GM12878 (cell line): ENCODE results near the gene THAP4. TPM values are rescaled to one million over a fixed set of nuclear protein-coding genes. Genes with fewer than 3 reads are reported as not detected.

Source experiments
- ATAC-seq: fragments of 200-7000 bp; cut with Tn5 transposase; 3 replicates; pipeline ENCODE4 v1.9.1; 2020; ENCODE audit warnings: mild to moderate bottlenecking, moderate library complexity
- BruUV-seq: library from RNA; stranded (reverse); fragments of 400-500 nt; replicated peaks from 2 replicates; lab custom pipeline; 2021; lab: Mats Ljungman, UMichigan
- CTCF ChIA-PET: fragments of 300-600 bp; sonication (Branson Sonifier 250); formaldehyde crosslinking; extraction: SDS; loops from one replicate; lab custom pipeline; 2021; ENCODE audit warnings: inconsistent platforms; lab: Yijun Ruan, JAX
- POLR2A ChIA-PET: fragments of 350-600 bp; formaldehyde crosslinking; extraction: SDS; loops from one replicate; lab custom pipeline; 2021; ENCODE audit warnings: inconsistent platforms; lab: Charles Lee
- RAD21 ChIA-PET: fragments of 300-600 bp; sonication (Branson Sonifier 250); formaldehyde crosslinking; loops from one replicate; lab custom pipeline; 2023; ENCODE audit warnings: antibody characterized with exemption; ENCODE audit not compliant: unreplicated experiment; lab: Charles Lee
- SMC1A ChIA-PET: fragments of 300-600 bp; sonication (Branson Sonifier 250); formaldehyde crosslinking; loops from one replicate; lab custom pipeline; 2023; ENCODE audit not compliant: unreplicated experiment, uncharacterized antibody; lab: Charles Lee
- DNase-seq: peaks from one replicate; pipeline ENCODE4 v3.0.0-alpha.2; 2011; ENCODE audit warnings: low read depth, low spot score
- FAIRE-seq: peaks from 3 replicates; lab custom pipeline; 2011; peaks lifted over from hg19 to GRCh38; lab: Jason Lieb, UNC
- H2AFZ ChIP-seq: 2 replicates; pipeline ENCODE4 v1.6.0; 2011; ENCODE audit warnings: low read depth, low read length, control low read depth; ENCODE audit not compliant: control insufficient read depth
- H3K27ac ChIP-seq: 2 replicates; pipeline ENCODE4 v1.5.1; 2011; ENCODE audit warnings: control low read depth; ENCODE audit not compliant: control insufficient read depth, insufficient read depth
- H3K27me3 ChIP-seq, 2 experiments: replicated peaks in 1 of 2; 2 replicates each; pipeline versions ENCODE4 v1.6.0 to v1.6.1; 2011; ENCODE audit warnings: low read length in 1 of 2; ENCODE audit not compliant: control insufficient read depth in 2 of 2, insufficient read depth in 2 of 2
- H3K36me3 ChIP-seq, 2 experiments: 2 replicates each; pipeline ENCODE4 v1.5.1; 2011; ENCODE audit warnings: low read length in 1 of 2; ENCODE audit not compliant: control insufficient read depth in 2 of 2, insufficient read depth in 2 of 2
- H3K4me1 ChIP-seq: 2 replicates; pipeline ENCODE4 v1.6.1; 2011; ENCODE audit warnings: mild to moderate bottlenecking, low read length, moderate library complexity, mixed read lengths; ENCODE audit not compliant: control insufficient read depth, insufficient read depth
- H3K4me2 ChIP-seq: 2 replicates; pipeline ENCODE4 v1.6.0; 2011; ENCODE audit warnings: control low read depth; ENCODE audit not compliant: control insufficient read depth, insufficient read depth
- H3K4me3 ChIP-seq: fragments of 200-600 bp; sonication (generic); 2 replicates; pipeline ENCODE4 v1.5.1; 2016
- H3K79me2 ChIP-seq: 2 replicates; pipeline ENCODE4 v1.6.0; 2011; ENCODE audit warnings: low read length; ENCODE audit not compliant: control insufficient read depth, insufficient read depth
- H3K9ac ChIP-seq: 2 replicates; pipeline ENCODE4 v1.8.0; 2011; ENCODE audit warnings: low read length, control low read depth, mixed read lengths; ENCODE audit not compliant: control insufficient read depth, insufficient read depth
- H3K9me3 ChIP-seq: replicated peaks from 3 replicates; pipeline ENCODE4 v1.5.1; 2011; ENCODE audit warnings: mild to moderate bottlenecking, low read length; ENCODE audit not compliant: control insufficient read depth, insufficient read depth
- H4K20me1 ChIP-seq: 2 replicates; pipeline ENCODE4 v1.6.0; 2011; ENCODE audit not compliant: control insufficient read depth, insufficient read depth
- BACH1 ChIP-seq: fragments of 450-650 bp; IDR thresholded peaks from 2 replicates; pipeline ENCODE4 v1.6.1; 2017; ENCODE audit warnings: mild to moderate bottlenecking, borderline replicate concordance
- BCL3 ChIP-seq: IDR thresholded peaks from 2 replicates; pipeline ENCODE4 v1.6.1; 2011; ENCODE audit warnings: borderline replicate concordance, low read depth, mild to moderate bottlenecking, moderate library complexity, low read length; ENCODE audit not compliant: insufficient read depth, poor library complexity, severe bottlenecking
- BMI1 ChIP-seq: fragments of 450-650 bp; IDR thresholded peaks from 2 replicates; pipeline ENCODE4 v1.6.1; 2016; ENCODE audit warnings: mild to moderate bottlenecking, moderate library complexity, borderline replicate concordance
- HSF1 ChIP-seq: fragments of 150-350 bp; IDR thresholded peaks from 2 replicates; pipeline ENCODE4 v1.6.1; 2014; ENCODE audit warnings: mild to moderate bottlenecking, low read depth, low read length
- IKZF2 ChIP-seq, 2 experiments: fragments of 450-650 bp; IDR thresholded peaks; 2 replicates each; pipeline ENCODE4 v1.6.1; 2017; ENCODE audit warnings: mild to moderate bottlenecking in 2 of 2, moderate library complexity in 2 of 2
- JUNB ChIP-seq: IDR thresholded peaks from 2 replicates; pipeline ENCODE4 v1.6.1; 2016; ENCODE audit warnings: antibody characterized with exemption, mild to moderate bottlenecking
- MLLT1 ChIP-seq: fragments of 450-650 bp; IDR thresholded peaks from 2 replicates; pipeline ENCODE4 v1.6.1; 2016; ENCODE audit warnings: mild to moderate bottlenecking
- MTA2 ChIP-seq: fragments of 450-650 bp; IDR thresholded peaks from 2 replicates; pipeline ENCODE4 v1.6.1; 2016; ENCODE audit warnings: low read depth, mild to moderate bottlenecking, moderate library complexity
- PAX8 ChIP-seq: fragments of 450-650 bp; IDR thresholded peaks from 2 replicates; pipeline ENCODE4 v1.6.1; 2017; ENCODE audit warnings: mild to moderate bottlenecking, moderate library complexity
- PKNOX1 ChIP-seq: fragments of 450-650 bp; IDR thresholded peaks from 2 replicates; pipeline ENCODE4 v1.6.1; 2016; ENCODE audit warnings: mild to moderate bottlenecking
- SIX5 ChIP-seq: IDR thresholded peaks from 2 replicates; pipeline ENCODE4 v1.6.1; 2011; ENCODE audit warnings: mild to moderate bottlenecking, low read depth, low read length, moderate library complexity; ENCODE audit not compliant: severe bottlenecking
- SKIL ChIP-seq: fragments of 450-650 bp; IDR thresholded peaks from 2 replicates; pipeline ENCODE4 v1.6.1; 2017; ENCODE audit warnings: mild to moderate bottlenecking, low read depth, inconsistent platforms; ENCODE audit not compliant: poor library complexity, severe bottlenecking
- SMAD5 ChIP-seq: IDR thresholded peaks from 2 replicates; pipeline ENCODE4 v1.6.1; 2016; ENCODE audit warnings: antibody characterized with exemption, low read depth
- SP1 ChIP-seq: IDR thresholded peaks from one replicate; pipeline ENCODE4 v1.6.1; 2011; ENCODE audit warnings: low read depth, low read length
- ZBED1 ChIP-seq: IDR thresholded peaks from 2 replicates; pipeline ENCODE4 v1.6.1; 2016; ENCODE audit warnings: borderline replicate concordance
- ZNF274 ChIP-seq: IDR thresholded peaks from one replicate; pipeline ENCODE4 v1.8.0; 2011; ENCODE audit not compliant: insufficient read length, insufficient read depth
- WGBS: methylation state at CpG from one replicate; pipeline ENCODE4 v1.1.6; 2016; ENCODE audit warnings: low lambda C conversion rate; ENCODE audit not compliant: insufficient replicate concordance, insufficient coverage; ENCODE audit errors: missing lambda C conversion rate; 5-methylcytosine and 5-hydroxymethylcytosine counted together
- in situ Hi-C: fragments of 300-500 bp; cut with MboI; formaldehyde crosslinking; loops from 9 replicates; pipeline ENCODE4 v1.14.3; 2018; ENCODE audit warnings: mixed read lengths
- intact Hi-C: fragments of 100-400 bp; cut with micrococcal nuclease; formaldehyde crosslinking; loops from one replicate; pipeline ENCODE4 v1.14.2; 2022; ENCODE audit not compliant: unreplicated experiment
- polyA plus RNA-seq, 11 experiments: library from polyadenylated mRNA; depleted of rRNA in 4 of 11; unstranded in 6 of 11; stranded (reverse) in 5 of 11; fragments of >200 nt; fragmentation: Nextera tagmentation in 4 of 11; fragmentation: Illumina TruSeq in 1 of 11; extraction: Ambion mirVana in 4 of 11; extraction: Trizol in 1 of 11; gene quantifications; 1 replicate in 1 of 11; 2 replicates in 10 of 11; pipeline versions ENCODE4 v1.2.1 to v1.2.3, GENCODE V29; 2011 to 2016; ENCODE audit warnings: inconsistent platforms in 2 of 11, missing spikeins in 2 of 11, low read depth in 1 of 11
- total RNA-seq, 4 experiments: library from RNA; depleted of rRNA in 3 of 4; stranded (reverse); fragments of >200 nt in 3 of 4; fragmentation: Illumina TruSeq in 1 of 4; extraction: Trizol in 1 of 4; gene quantifications; 2 replicates each; pipeline versions ENCODE4 v1.2.1 to v1.2.3, GENCODE V29; 2013 to 2021

Gene THAP4
- total and polyA plus RNA-seq, 10 of the 15 experiments (the other 5 are each of a cell fraction or from before 2014, with no cell fraction given), result 12.9 to 67.7 (median 44.5) TPM

- TF ChIP-seq SMAD5, result no peak
Measured at GRCh38 chr2:241561832-241562231, 75.1 kb downstream of the THAP4 start (continued).

- H3K79me2 ChIP-seq, result no peaks in the 10 kb centered on the region
- H3K4me1 ChIP-seq, result no peaks in the 10 kb centered on the region
- no peak overlapping the region for H3K4me3 ChIP-seq
- no peak overlapping the region for H3K4me2 ChIP-seq
- H3K9ac ChIP-seq, result no peak overlapping the region
- no peak for DNase-seq
- ChIA-PET POLR2A (no interaction called here), RAD21 (no interaction called here), SMC1A (interaction anchor here (0.5 kb wide), 1 partner anchor 701 kb away, joined by 3 read pairs; no protein-coding TSS in a partner anchor), CTCF (no interaction called here)
- H2AFZ ChIP-seq, result no peak overlapping the region
- intact Hi-C loops (no loop called here), in situ Hi-C loops (no loop called here)
- no peaks in the 10 kb centered on the region for H3K36me3 ChIP-seq
- no peaks in the 10 kb centered on the region for H4K20me1 ChIP-seq
- no peak overlapping the region for H3K27ac ChIP-seq
- no peaks in the 10 kb centered on the region; the same call in 2 of the 3 replicates for H3K9me3 ChIP-seq
- BruUV-seq, result no TSS peak
- FAIRE-seq, result no peak
- no peak for ATAC-seq
- WGBS, result 58% methylated on average over 19 of the region's 19 CpGs
- no peaks in the 10 kb centered on the region; a peak in 1 of 4 replicates for H3K27me3 ChIP-seq
- TF ChIP-seq IKZF2 (IDR thresholded peaks at IDR 0.05) (no peak), PAX8 (no peak), BACH1 (no peak), SIX5 (no peak), SP1 (no peak), SKIL (no peak), PKNOX1 (no peak), JUNB (no peak), BCL3 (no peak), ZBED1 (no peak), ZNF274 (no peak), BMI1 (no peak), MTA2 (no peak), MLLT1 (no peak), HSF1 (no peak)
Measured at GRCh38 chr2:241560883-241561474, 76.0 kb downstream of the THAP4 start.
